Measurements from ENCODE around the gene ABHD11.

DNA sequence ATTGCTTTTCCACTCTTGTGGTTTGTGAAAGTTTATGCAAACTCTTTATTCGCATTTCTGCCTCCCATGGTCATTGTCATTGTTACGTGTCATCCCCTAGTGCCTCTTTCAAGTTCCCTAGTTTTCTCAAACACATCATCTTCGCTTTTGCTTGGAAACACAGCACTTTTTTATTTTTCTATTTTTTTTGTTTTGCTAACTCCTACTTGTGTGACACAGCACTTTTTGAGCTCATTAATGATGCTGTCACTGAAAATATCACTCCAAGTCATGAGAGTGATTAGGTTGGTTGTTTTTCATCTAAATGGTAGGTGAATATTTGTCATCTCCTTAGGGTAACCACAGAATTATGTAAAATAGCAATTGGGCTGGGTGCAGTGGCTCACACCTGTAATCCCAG, 10.7 kb downstream of the ABHD11 start:
- TF ChIP-seq, protein P1, sequence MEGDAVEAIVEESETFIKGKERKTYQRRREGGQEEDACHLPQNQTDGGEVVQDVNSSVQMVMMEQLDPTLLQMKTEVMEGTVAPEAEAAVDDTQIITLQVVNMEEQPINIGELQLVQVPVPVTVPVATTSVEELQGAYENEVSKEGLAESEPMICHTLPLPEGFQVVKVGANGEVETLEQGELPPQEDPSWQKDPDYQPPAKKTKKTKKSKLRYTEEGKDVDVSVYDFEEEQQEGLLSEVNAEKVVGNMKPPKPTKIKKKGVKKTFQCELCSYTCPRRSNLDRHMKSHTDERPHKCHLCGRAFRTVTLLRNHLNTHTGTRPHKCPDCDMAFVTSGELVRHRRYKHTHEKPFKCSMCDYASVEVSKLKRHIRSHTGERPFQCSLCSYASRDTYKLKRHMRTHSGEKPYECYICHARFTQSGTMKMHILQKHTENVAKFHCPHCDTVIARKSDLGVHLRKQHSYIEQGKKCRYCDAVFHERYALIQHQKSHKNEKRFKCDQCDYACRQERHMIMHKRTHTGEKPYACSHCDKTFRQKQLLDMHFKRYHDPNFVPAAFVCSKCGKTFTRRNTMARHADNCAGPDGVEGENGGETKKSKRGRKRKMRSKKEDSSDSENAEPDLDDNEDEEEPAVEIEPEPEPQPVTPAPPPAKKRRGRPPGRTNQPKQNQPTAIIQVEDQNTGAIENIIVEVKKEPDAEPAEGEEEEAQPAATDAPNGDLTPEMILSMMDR (conservative IDR thresholded peaks at IDR 0.05; ENCODE audit: low read depth, low read length): no peak
- TF ChIP-seq POLR2A (IDR thresholded peaks at IDR 0.05; ENCODE audit: low read depth, low read length): no peak
- no peak for TF ChIP-seq RCOR1 (IDR thresholded peaks at IDR 0.05; ENCODE audit: insufficient replicate concordance, low read length)
- TF ChIP-seq, protein P2, sequence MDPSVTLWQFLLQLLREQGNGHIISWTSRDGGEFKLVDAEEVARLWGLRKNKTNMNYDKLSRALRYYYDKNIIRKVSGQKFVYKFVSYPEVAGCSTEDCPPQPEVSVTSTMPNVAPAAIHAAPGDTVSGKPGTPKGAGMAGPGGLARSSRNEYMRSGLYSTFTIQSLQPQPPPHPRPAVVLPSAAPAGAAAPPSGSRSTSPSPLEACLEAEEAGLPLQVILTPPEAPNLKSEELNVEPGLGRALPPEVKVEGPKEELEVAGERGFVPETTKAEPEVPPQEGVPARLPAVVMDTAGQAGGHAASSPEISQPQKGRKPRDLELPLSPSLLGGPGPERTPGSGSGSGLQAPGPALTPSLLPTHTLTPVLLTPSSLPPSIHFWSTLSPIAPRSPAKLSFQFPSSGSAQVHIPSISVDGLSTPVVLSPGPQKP (IDR thresholded peaks at IDR 0.05; ENCODE audit: borderline replicate concordance, low read depth, low read length): no peak
- TF ChIP-seq, protein P3, sequence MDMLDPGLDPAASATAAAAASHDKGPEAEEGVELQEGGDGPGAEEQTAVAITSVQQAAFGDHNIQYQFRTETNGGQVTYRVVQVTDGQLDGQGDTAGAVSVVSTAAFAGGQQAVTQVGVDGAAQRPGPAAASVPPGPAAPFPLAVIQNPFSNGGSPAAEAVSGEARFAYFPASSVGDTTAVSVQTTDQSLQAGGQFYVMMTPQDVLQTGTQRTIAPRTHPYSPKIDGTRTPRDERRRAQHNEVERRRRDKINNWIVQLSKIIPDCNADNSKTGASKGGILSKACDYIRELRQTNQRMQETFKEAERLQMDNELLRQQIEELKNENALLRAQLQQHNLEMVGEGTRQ (IDR thresholded peaks at IDR 0.05; ENCODE audit: low read depth, low read length): no peak
- TF ChIP-seq SMC3 (IDR thresholded peaks at IDR 0.05; ENCODE audit: low read depth, low read length): no peak
- no peak for TF ChIP-seq RFX5 (IDR thresholded peaks at IDR 0.05; ENCODE audit: low read depth, low read length)
- TF ChIP-seq MXI1 (IDR thresholded peaks at IDR 0.05; ENCODE audit: borderline replicate concordance, low read depth, low read length): no peak

Measured in IMR-90 (cell line).